GM04504 (cell line): ENCODE measurements around the gene SSH2.

Experiments
- DNase-seq: peaks from one replicate; pipeline ENCODE4 v3.0.0-alpha.2; 2012; ENCODE audit warnings: low read depth

SSH2 gene

GRCh38 chr17:29611351-29612093 is 318.5 kb downstream of the SSH2 start:
- DNase-seq, result no peak

- DNase-seq, result no peak
Measured at GRCh38 chr17:29610395-29610794, 319.6 kb downstream of the SSH2 start.

- no peak for DNase-seq
Measured at GRCh38 chr17:29608986-29609385, 321.0 kb downstream of the SSH2 start.

- DNase-seq, result no peak
Measured at GRCh38 chr17:29607557-29608195, 322.4 kb downstream of the SSH2 start.

- DNase-seq, result no peak
Measured at GRCh38 chr17:29603109-29603674, 326.8 kb downstream of the SSH2 start.

- DNase-seq, result no peak
Measured at GRCh38 chr17:29597361-29598172, 332.5 kb downstream of the SSH2 start.

- no peak for DNase-seq
Measured at GRCh38 chr17:29596811-29597210, 333.2 kb downstream of the SSH2 start.

GRCh38 chr17:29595943-29596774 is 333.9 kb downstream of the SSH2 start:
- no peak for DNase-seq

GRCh38 chr17:29595107-29595942 is 334.7 kb downstream of the SSH2 start:
- DNase-seq, result no peak

- no peak for DNase-seq
Measured at GRCh38 chr17:29594519-29595090, 335.4 kb downstream of the SSH2 start.

GRCh38 chr17:29593591-29594518 is 336.2 kb downstream of the SSH2 start:
- no peak for DNase-seq

- no peak for DNase-seq
Measured at GRCh38 chr17:29592850-29593551, 337.0 kb downstream of the SSH2 start, which contains the start of gene ANKRD13B. ANKRD13B (plus strand) TSS chr17:29593132; CDS start chr17:29593622, 490 bp downstream.

GRCh38 chr17:29591737-29592608 is 338.1 kb downstream of the SSH2 start:
- DNase-seq, result no peak

- no peak for DNase-seq
Measured at GRCh38 chr17:29591146-29591736, 338.8 kb downstream of the SSH2 start.

GRCh38 chr17:29590411-29591145 is 339.4 kb downstream of the SSH2 start:
- DNase-seq, result no peak
